Stimulated activated CD8-positive, alpha-beta memory T cell treated with anti-CD3 and anti-CD28 coated beads, Interleukin-15, amount 100 ng/mL, for 48 hours (primary cell): ENCODE results near the gene AP5Z1.

ENCODE experiments used
- DNase-seq, 2 donors: peaks; one replicate each; pipeline ENCODE4 v3.0.0-alpha.2; 2020; ENCODE audit warnings: low read depth in 2 of 2

The AP5Z1 gene

GRCh38 chr7:4820967-4821471, 45.6 kb downstream of the AP5Z1 start:
- DNase-seq, result no peak

- DNase-seq, result no peak
Measured at GRCh38 chr7:4822677-4823076, 47.3 kb downstream of the AP5Z1 start.

GRCh38 chr7:4823441-4824119, 48.2 kb downstream of the AP5Z1 start:
- DNase-seq, result no peak

GRCh38 chr7:4824120-4824775, 48.8 kb downstream of the AP5Z1 start:
- no peak for DNase-seq

GRCh38 chr7:4825081-4825480, 49.7 kb downstream of the AP5Z1 start:
- DNase-seq, result no peak

- DNase-seq, result no peak
Measured at GRCh38 chr7:4828720-4829383, 53.4 kb downstream of the AP5Z1 start.

- DNase-seq, result peak; percentile 32 to 47
Measured at GRCh38 chr7:4830176-4830575, 54.8 kb downstream of the AP5Z1 start.

- DNase-seq, result no peak
Measured at GRCh38 chr7:4831723-4832495, 56.5 kb downstream of the AP5Z1 start.

- DNase-seq, result no peak
Measured at GRCh38 chr7:4832711-4833110, 57.3 kb downstream of the AP5Z1 start.

GRCh38 chr7:4833176-4833575, 57.8 kb downstream of the AP5Z1 start:
- DNase-seq, result no peak

GRCh38 chr7:4833691-4834600, 58.5 kb downstream of the AP5Z1 start:
- no peak for DNase-seq

GRCh38 chr7:4834601-4835397, 59.4 kb downstream of the AP5Z1 start:
- DNase-seq, result no peak

- DNase-seq, result no peak
Measured at GRCh38 chr7:4835398-4836205, 60.2 kb downstream of the AP5Z1 start.

GRCh38 chr7:4836206-4836661, 60.8 kb downstream of the AP5Z1 start:
- DNase-seq, result no peak

- no peak for DNase-seq
Measured at GRCh38 chr7:4837041-4837802, 61.8 kb downstream of the AP5Z1 start.

GRCh38 chr7:4837803-4838625, 62.6 kb downstream of the AP5Z1 start:
- DNase-seq, result no peak

- DNase-seq, result no peak
Measured at GRCh38 chr7:4838626-4839334, 63.4 kb downstream of the AP5Z1 start.
